HG02840 (cell line): ENCODE measurements around the gene RAC3.

Experiments used
- ATAC-seq: cut with Tn5 transposase; IDR thresholded peaks from one replicate; pipeline ENCODE4 v1.9.1; 2021; ENCODE audit warnings: mild to moderate bottlenecking, moderate library complexity, moderate number of reproducible peaks; ENCODE audit not compliant: unreplicated experiment, low FRiP score

RAC3 gene

GRCh38 chr17:82022310-82022980 is 9.0 kb upstream of the RAC3 start, which contains the start of gene CENPX:
Gene CENPX (minus strand): TSS chr17:82022878. CDS start chr17:82022861, 17 bp downstream.
- ATAC-seq = no peak

- peak; percentile 89 for ATAC-seq
Observed at GRCh38 chr17:82022981-82023446, 8.5 kb upstream of the RAC3 start, which contains the start of gene LRRC45. Gene LRRC45 (plus strand): TSS chr17:82023305. CDS start chr17:82023644, 339 bp downstream.

- ATAC-seq = no peak
Observed at GRCh38 chr17:82023447-82024241, 7.8 kb upstream of the RAC3 start.

- no peak for ATAC-seq
Observed at GRCh38 chr17:82024859-82025258, 6.6 kb upstream of the RAC3 start.

- no peak for ATAC-seq
Observed at GRCh38 chr17:82025401-82026107, 5.9 kb upstream of the RAC3 start.

GRCh38 chr17:82028246-82028645 is 3.2 kb upstream of the RAC3 start:
- no peak for ATAC-seq

- ATAC-seq = no peak
Observed at GRCh38 chr17:82028966-82029365, 2.5 kb upstream of the RAC3 start.

- no peak for ATAC-seq
Observed at GRCh38 chr17:82029391-82029790, 2.1 kb upstream of the RAC3 start.

GRCh38 chr17:82029990-82030469 is 1.4 kb upstream of the RAC3 start:
- ATAC-seq = no peak

- no peak for ATAC-seq
Observed at GRCh38 chr17:82030470-82031302, 792 bp upstream of the RAC3 start.

- no peak for ATAC-seq
Observed at GRCh38 chr17:82031885-82032627, 578 bp downstream of the RAC3 start.

- no peak for ATAC-seq
Observed at GRCh38 chr17:82033359-82034085, 2.0 kb downstream of the RAC3 start.

GRCh38 chr17:82034371-82035011 is 3.0 kb downstream of the RAC3 start:
- no peak for ATAC-seq

- no peak for ATAC-seq
Observed at GRCh38 chr17:82035488-82035887, 4.0 kb downstream of the RAC3 start.

GRCh38 chr17:82035956-82036633 is 4.6 kb downstream of the RAC3 start:
- ATAC-seq = no peak

GRCh38 chr17:82036634-82037091 is 5.2 kb downstream of the RAC3 start:
- no peak for ATAC-seq

GRCh38 chr17:82037092-82037888 is 5.8 kb downstream of the RAC3 start, which contains the start of gene DCXR:
Gene DCXR (minus strand): TSS chr17:82037697. CDS start chr17:82037682, 15 bp downstream.
- ATAC-seq = peak; percentile 83
